ENCODE data around the gene GDA. TPM values are rescaled to one million over a fixed set of nuclear protein-coding genes. Genes with fewer than 3 reads are reported as not detected.

The GDA gene
- total RNA-seq, 2 donors from 2014 or later, result 0.44 TPM; not detected in 1

DNA sequence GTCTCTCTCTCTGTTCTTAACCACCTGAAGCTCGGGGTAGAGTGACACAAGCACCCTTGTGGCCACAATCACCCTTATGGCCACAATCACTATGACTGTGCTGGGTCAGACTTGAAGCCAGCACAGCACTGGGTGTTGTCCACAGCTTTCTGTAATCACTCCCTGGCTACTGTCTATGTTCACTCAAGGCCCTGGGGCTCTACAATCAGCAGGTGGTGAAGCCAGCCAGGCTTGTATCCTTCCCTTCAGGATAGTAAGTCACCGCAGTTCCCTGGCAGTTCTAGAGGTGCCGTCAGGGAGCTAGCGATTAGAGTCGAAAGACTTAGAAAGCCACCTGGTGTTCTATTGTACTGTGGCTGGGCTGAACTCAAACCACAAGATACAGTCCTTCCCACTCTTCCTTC, 44.2 kb downstream of the GDA start:
- TF ChIP-seq, protein P1, sequence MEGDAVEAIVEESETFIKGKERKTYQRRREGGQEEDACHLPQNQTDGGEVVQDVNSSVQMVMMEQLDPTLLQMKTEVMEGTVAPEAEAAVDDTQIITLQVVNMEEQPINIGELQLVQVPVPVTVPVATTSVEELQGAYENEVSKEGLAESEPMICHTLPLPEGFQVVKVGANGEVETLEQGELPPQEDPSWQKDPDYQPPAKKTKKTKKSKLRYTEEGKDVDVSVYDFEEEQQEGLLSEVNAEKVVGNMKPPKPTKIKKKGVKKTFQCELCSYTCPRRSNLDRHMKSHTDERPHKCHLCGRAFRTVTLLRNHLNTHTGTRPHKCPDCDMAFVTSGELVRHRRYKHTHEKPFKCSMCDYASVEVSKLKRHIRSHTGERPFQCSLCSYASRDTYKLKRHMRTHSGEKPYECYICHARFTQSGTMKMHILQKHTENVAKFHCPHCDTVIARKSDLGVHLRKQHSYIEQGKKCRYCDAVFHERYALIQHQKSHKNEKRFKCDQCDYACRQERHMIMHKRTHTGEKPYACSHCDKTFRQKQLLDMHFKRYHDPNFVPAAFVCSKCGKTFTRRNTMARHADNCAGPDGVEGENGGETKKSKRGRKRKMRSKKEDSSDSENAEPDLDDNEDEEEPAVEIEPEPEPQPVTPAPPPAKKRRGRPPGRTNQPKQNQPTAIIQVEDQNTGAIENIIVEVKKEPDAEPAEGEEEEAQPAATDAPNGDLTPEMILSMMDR (IDR thresholded peaks at IDR 0.05), result no peak
- Histone ChIP-seq H3K27me3 (no peaks in the 10 kb centered on the region), H3K9me3 (no peaks in the 10 kb centered on the region), H3K4me3 (no peak overlapping the region), H3K36me3 (no peaks in the 10 kb centered on the region), H3K4me1 (no peaks in the 10 kb centered on the region), H3K27ac (no peak overlapping the region)
- DNase-seq (ENCODE audit: low spot score), result no peak

DNA sequence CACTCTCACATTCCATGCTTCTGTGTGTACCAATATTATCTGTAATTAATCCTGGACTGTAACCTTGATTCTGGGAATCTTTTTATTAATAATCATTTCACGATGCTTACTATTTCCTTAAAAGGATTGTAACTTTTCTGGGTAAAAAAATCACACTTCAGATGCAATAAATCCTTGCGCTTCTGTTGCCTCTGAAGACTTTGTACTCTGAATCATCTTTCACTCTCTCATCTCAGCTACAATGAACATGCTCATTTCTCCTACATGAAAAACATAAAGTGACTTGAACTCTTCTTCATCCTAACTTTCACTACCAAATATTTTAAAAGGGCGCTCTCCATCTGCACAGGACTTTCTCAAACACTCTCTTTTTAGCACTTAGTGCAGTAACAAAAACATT, 50.0 kb downstream of the GDA start:
- no peak for DNase-seq (ENCODE audit: low spot score)
- TF ChIP-seq, protein P1 (IDR thresholded peaks at IDR 0.05), result no peak
- Histone ChIP-seq H3K27ac (no peak overlapping the region), H3K4me3 (no peak overlapping the region), H3K9me3 (no peaks in the 10 kb centered on the region), H3K4me1 (no peaks in the 10 kb centered on the region), H3K27me3 (no peaks in the 10 kb centered on the region), H3K36me3 (no peaks in the 10 kb centered on the region)

DNA sequence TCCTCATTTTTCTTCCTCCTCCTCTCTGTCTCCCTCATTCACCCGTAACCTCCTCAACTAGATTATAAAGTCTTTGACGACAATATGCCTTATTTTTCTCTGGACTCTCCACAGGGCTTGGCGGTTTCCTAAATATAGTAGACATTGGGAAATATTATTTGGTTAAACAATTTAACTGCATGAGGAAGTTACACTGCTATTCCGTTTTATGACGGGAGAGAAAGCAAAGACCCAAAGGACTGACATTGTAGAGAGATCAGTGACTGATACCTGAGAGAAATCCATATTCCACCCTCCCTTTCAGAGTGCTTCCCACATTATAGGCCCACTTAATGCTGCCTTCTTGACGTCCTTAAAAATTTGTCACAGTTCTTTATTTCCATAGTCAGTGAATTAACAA, 51.2 kb downstream of the GDA start:
- Histone ChIP-seq H3K4me1 (no peaks in the 10 kb centered on the region), H3K4me3 (no peak overlapping the region), H3K27me3 (no peaks in the 10 kb centered on the region), H3K27ac (no peak overlapping the region), H3K36me3 (no peaks in the 10 kb centered on the region), H3K9me3 (no peaks in the 10 kb centered on the region)
- TF ChIP-seq, protein P1 (IDR thresholded peaks at IDR 0.05), result no peak
- no peak for DNase-seq (ENCODE audit: low spot score)

DNA sequence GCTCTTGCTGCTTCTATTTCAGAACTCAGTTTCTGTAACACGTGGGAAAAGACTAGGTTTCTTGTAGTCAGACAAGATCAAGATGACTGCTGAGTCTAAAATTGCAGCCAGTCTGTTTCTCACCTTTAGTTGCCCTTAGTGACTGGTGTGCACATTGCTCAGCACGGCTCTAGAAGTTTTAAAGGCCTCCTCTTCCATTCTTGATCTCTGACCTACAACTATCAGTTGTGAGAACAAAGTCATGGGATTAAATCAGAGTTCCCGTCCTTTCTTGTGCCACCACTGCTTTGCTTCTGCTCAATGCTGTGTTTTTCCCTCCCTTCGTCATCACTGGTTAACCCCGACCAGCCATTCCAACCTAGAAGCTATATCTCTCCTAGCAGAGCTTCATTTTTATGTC, 52.8 kb downstream of the GDA start:
- Histone ChIP-seq H3K36me3 (no peaks in the 10 kb centered on the region), H3K27ac (no peak overlapping the region), H3K27me3 (no peaks in the 10 kb centered on the region), H3K4me3 (no peak overlapping the region), H3K4me1 (no peaks in the 10 kb centered on the region), H3K9me3 (no peaks in the 10 kb centered on the region)
- DNase-seq (ENCODE audit: low spot score), result no peak
- TF ChIP-seq, protein P1 (IDR thresholded peaks at IDR 0.05), result no peak

DNA sequence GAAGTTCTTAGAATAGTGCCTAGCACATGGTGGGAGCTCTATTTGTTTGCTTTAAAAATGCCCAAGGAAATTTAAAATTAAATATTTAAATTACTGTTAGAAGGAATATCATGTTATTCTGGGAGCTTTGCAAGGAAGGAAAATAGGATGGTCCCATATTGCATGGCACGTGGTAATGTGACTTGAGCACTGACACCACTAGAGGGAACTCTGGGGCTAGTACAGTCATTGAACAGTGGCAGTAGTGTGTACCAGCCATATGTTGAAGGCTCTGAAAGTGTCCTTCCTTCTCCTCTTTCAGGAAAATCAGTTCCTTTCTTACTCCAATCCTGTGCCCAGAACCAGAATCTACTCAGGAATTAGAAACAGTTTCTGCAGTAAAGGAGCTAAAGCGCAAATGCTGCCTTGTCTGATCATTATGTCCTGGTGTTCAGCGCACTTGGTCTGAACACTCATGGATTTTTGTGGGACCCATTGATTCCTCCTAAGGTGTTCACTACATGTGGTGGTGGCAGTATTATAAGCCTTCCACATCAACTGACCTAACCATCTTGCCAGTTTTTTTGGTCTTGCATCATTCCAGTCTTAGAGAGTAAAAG, 54.1 kb downstream of the GDA start:
- TF ChIP-seq, protein P1 (IDR thresholded peaks at IDR 0.05), result peak in 1 of 2 donors; percentile 47
- Histone ChIP-seq H3K4me3 (no peak overlapping the region), H3K4me1 (no peaks in the 10 kb centered on the region), H3K27ac (no peak overlapping the region), H3K36me3 (no peaks in the 10 kb centered on the region), H3K9me3 (no peaks in the 10 kb centered on the region), H3K27me3 (no peaks in the 10 kb centered on the region)
- DNase-seq (ENCODE audit: low spot score), result no peak

DNA sequence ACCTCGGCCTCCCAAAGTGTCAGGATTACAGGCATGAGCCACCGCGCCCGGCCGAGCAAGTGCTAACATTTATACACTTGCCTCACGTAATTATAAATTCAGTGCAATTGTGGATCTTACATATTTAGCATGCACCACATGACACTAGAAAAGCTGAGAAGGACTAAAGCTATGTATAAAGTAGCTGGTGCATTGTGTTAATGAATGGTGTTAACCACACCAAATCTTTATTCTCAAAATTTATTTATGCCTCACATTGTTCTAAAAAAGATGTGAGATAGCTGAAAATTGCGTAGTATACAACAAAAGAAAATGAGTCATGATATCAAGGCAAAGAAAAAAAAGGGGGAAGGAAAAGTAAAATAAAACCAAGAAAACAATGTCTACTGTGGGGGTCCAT, 54.8 kb downstream of the GDA start:
- no peak for DNase-seq (ENCODE audit: low spot score)
- Histone ChIP-seq H3K36me3 (no peaks in the 10 kb centered on the region), H3K27me3 (no peaks in the 10 kb centered on the region), H3K27ac (no peak overlapping the region), H3K4me3 (no peak overlapping the region), H3K4me1 (no peaks in the 10 kb centered on the region), H3K9me3 (no peaks in the 10 kb centered on the region)
- TF ChIP-seq, protein P1 (IDR thresholded peaks at IDR 0.05), result no peak

Data from right atrium auricular region (tissue), 2 donors.